ENCODE measurements around the gene LRCH1. TPM values are rescaled to one million over a fixed set of nuclear protein-coding genes. Genes with fewer than 3 reads are reported as not detected.

The LRCH1 gene
- total and polyA plus RNA-seq, 10 of the 15 experiments (the other 5 are each of a cell fraction or from before 2014, with no cell fraction given) = 5.3 to 48.9 (median 14.4) TPM

DNA sequence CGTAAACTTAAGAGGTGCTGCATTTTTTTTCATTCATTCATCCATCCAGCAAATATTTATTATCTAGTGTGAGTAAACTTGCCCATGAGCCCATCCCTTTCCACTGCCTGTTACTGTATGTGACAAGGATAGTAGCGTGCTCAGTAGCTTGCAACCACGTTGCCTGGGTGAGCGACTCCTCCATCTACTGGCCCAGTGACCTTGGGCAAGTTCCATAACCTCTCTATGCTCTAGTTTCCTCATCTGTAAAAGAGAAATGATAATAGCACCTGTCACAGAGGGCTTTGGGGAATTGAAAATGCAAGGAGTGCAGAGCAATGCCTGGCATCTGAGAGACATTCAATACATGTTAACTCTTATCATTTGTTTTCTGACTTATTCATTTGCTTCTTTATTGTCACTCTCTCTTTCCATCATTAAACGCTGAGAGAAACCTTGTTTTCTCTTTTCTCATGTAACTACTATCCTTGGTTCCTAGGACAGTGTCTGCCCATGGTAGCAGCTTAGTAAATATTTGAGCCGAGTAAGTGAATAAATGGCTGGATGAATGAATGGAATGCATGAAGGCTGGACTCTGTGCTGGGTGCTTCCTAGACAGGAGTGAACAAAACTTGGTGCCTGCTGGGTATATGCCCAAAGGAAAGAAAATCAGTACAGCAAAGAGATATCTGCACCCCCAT, 19.9 kb downstream of the LRCH1 start (continued):
- TF ChIP-seq, protein P1, sequence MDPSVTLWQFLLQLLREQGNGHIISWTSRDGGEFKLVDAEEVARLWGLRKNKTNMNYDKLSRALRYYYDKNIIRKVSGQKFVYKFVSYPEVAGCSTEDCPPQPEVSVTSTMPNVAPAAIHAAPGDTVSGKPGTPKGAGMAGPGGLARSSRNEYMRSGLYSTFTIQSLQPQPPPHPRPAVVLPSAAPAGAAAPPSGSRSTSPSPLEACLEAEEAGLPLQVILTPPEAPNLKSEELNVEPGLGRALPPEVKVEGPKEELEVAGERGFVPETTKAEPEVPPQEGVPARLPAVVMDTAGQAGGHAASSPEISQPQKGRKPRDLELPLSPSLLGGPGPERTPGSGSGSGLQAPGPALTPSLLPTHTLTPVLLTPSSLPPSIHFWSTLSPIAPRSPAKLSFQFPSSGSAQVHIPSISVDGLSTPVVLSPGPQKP (IDR thresholded peaks at IDR 0.05; ENCODE audit: low read depth, low read length) = no peak
- TF ChIP-seq PAX5 (IDR thresholded peaks at IDR 0.05; ENCODE audit: borderline replicate concordance, low read depth, low read length) (no peak), NBN (IDR thresholded peaks at IDR 0.05) (no peak), ZNF207 (IDR thresholded peaks at IDR 0.05; ENCODE audit: borderline replicate concordance) (no peak), FOXK2 (IDR thresholded peaks at IDR 0.05) (no peak), ESRRA (IDR thresholded peaks at IDR 0.05; ENCODE audit: low read length) (peak; percentile 70; the same call in 1 of the 2 replicates), BRCA1 (IDR thresholded peaks at IDR 0.05; ENCODE audit: low read depth, low read length) (no peak), CHD1 (IDR thresholded peaks at IDR 0.05; ENCODE audit: low read depth, low read length) (no peak), HDAC2 (IDR thresholded peaks at IDR 0.05) (no peak), IRF4 (IDR thresholded peaks at IDR 0.05; ENCODE audit: low read depth, low read length) (no peak), JUNB (IDR thresholded peaks at IDR 0.05) (no peak), ETV6 (conservative IDR thresholded peaks at IDR 0.05 in 1 of 2, IDR thresholded peaks at IDR 0.05 in 1 of 2; ENCODE audit: borderline replicate concordance in 1 of 2, low read depth in 1 of 2) (no peak), NR2C2 (IDR thresholded peaks at IDR 0.05; ENCODE audit: borderline replicate concordance, control insufficient read depth, insufficient read length, low read depth) (no peak), SPI1 (IDR thresholded peaks at IDR 0.05; ENCODE audit: borderline replicate concordance, insufficient read depth, low read depth, low read length) (peak; percentile 27; the same call in 1 of the 2 replicates), IKZF1 (conservative IDR thresholded peaks at IDR 0.05) (0 out of 2 replicates have a peak, but pooled peaks have one; percentile 42), SUPT20H (IDR thresholded peaks at IDR 0.05; ENCODE audit: borderline replicate concordance, control insufficient read depth, low read depth, low read length) (no peak)
- TF ChIP-seq, protein P2, sequence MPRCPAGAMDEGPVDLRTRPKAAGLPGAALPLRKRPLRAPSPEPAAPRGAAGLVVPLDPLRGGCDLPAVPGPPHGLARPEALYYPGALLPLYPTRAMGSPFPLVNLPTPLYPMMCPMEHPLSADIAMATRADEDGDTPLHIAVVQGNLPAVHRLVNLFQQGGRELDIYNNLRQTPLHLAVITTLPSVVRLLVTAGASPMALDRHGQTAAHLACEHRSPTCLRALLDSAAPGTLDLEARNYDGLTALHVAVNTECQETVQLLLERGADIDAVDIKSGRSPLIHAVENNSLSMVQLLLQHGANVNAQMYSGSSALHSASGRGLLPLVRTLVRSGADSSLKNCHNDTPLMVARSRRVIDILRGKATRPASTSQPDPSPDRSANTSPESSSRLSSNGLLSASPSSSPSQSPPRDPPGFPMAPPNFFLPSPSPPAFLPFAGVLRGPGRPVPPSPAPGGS (IDR thresholded peaks at IDR 0.05; ENCODE audit: borderline replicate concordance, insufficient read depth, low read depth, low read length, poor library complexity, severe bottlenecking) = no peak
- TF ChIP-seq, protein P3, sequence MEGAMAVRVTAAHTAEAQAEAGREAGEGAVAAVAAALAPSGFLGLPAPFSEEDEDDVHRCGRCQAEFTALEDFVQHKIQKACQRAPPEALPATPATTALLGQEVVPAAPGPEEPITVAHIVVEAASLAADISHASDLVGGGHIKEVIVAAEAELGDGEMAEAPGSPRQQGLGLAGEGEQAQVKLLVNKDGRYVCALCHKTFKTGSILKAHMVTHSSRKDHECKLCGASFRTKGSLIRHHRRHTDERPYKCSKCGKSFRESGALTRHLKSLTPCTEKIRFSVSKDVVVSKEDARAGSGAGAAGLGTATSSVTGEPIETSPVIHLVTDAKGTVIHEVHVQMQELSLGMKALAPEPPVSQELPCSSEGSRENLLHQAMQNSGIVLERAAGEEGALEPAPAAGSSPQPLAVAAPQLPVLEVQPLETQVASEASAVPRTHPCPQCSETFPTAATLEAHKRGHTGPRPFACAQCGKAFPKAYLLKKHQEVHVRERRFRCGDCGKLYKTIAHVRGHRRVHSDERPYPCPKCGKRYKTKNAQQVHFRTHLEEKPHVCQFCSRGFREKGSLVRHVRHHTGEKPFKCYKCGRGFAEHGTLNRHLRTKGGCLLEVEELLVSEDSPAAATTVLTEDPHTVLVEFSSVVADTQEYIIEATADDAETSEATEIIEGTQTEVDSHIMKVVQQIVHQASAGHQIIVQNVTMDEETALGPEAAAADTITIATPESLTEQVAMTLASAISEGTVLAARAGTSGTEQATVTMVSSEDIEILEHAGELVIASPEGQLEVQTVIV (IDR thresholded peaks at IDR 0.05; ENCODE audit: borderline replicate concordance, partially characterized antibody) = no peak
- TF ChIP-seq, protein P4, sequence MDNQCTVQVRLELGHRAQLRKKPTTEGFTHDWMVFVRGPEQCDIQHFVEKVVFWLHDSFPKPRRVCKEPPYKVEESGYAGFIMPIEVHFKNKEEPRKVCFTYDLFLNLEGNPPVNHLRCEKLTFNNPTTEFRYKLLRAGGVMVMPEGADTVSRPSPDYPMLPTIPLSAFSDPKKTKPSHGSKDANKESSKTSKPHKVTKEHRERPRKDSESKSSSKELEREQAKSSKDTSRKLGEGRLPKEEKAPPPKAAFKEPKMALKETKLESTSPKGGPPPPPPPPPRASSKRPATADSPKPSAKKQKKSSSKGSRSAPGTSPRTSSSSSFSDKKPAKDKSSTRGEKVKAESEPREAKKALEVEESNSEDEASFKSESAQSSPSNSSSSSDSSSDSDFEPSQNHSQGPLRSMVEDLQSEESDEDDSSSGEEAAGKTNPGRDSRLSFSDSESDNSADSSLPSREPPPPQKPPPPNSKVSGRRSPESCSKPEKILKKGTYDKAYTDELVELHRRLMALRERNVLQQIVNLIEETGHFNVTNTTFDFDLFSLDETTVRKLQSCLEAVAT (IDR thresholded peaks at IDR 0.05) = no peak

All from GM12878 (cell line).